Fibroblast of skin of abdomen (primary cell): Measurements from ENCODE around the gene ENO3.

Source experiments
- DNase-seq: peaks from one replicate; pipeline ENCODE4 v3.0.0-alpha.2; 2013

ENO3 gene

GRCh38 chr17:4937553-4937952, 13.4 kb upstream of the ENO3 start:
- no peak for DNase-seq

DNA sequence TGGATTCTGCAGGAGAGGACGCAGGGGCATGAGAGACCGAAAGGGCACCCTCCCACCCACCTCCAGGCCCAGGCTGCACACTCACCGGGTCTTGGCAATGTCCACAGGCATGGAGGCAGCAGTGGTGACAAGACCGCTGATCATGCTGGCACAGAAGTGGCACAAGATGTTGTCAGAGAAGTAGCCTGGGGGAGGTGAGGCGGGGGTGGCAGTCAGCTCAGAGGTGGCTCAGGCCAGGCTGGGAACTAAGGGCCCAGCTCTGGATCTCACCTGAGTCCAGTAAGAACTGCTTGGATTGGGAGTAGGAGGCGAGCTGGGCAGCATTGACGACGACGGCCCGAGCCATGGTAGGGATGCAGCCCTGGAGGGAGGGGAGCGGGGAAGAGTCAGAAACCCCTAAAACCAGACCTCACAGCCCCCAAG, 12.8 kb upstream of the ENO3 start:
- DNase-seq: no peak

DNA sequence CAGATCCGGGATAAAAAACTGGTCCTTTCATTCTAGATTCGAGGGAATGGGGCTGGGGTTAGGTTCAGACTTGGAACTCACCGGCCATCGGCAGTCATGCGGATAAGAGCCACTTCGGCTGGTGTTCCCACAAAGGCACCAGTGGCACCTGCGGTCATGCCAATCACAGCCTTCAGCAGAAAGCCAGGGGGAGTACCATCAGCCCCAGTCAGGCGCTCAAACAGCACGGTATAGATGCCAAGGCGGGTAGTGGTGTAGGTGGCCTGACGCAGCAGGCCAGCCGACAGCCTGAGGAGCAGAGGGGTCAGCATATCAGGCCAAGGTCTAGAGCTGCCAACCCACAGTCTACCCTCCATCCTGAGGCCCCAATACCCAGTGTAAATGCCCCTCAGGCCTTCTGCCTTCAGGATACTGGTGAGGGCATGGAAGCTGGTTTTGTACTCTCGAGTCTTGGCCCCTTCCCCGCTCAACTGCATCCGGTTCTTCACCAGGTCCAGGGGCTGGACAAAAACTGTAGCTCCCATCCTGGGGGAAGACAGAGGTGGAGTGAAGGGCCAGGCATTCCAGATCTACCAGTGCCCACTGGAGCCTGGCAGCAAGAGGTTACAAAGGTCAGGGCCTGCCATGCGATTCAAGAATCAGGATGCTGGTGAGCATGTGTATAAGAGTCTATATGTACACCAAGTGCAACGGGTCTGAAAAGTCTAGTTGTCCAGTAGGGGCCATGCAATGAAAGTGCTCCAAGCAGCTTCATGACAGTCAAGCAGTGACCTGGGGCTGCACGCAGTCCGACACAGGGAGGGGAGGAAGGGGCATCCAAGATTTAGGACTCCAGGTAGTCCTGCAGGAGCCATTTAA, 12.0 kb upstream of the ENO3 start:
- no peak for DNase-seq

- DNase-seq: no peak
These were observed 11.4 kb upstream of the ENO3 start for GRCh38 chr17:4939546-4939795.

- DNase-seq: peak; percentile 100
These were observed 10.9 kb upstream of the ENO3 start, which contains the start of the genes RNF167 and SLC25A11 for GRCh38 chr17:4939796-4940554. TSS of gene RNF167 (plus strand) at chr17:4940268. CDS start at chr17:4940910, 642 bp downstream. TSS of gene SLC25A11 (minus strand) at chr17:4940046. CDS start at chr17:4939910, 136 bp downstream.

GRCh38 chr17:4940555-4941318, 10.2 kb upstream of the ENO3 start:
- no peak for DNase-seq

GRCh38 chr17:4941319-4941610, 9.7 kb upstream of the ENO3 start:
- no peak for DNase-seq

GRCh38 chr17:4942760-4943508, 8.0 kb upstream of the ENO3 start:
- no peak for DNase-seq

- no peak for DNase-seq
These were observed 6.8 kb upstream of the ENO3 start for GRCh38 chr17:4944163-4944553.

- DNase-seq: no peak
These were observed 6.3 kb upstream of the ENO3 start for GRCh38 chr17:4944554-4945175.

- peak; percentile 90 for DNase-seq
These were observed 5.6 kb upstream of the ENO3 start for GRCh38 chr17:4945176-4945943.

- DNase-seq: no peak
These were observed 5.0 kb upstream of the ENO3 start for GRCh38 chr17:4945944-4946280.

GRCh38 chr17:4946312-4946976, 4.5 kb upstream of the ENO3 start:
- DNase-seq: no peak

- no peak for DNase-seq
These were observed 3.9 kb upstream of the ENO3 start for GRCh38 chr17:4947010-4947410.

GRCh38 chr17:4947411-4948165, 3.3 kb upstream of the ENO3 start:
- peak; percentile 64 for DNase-seq

GRCh38 chr17:4948166-4948930, 2.6 kb upstream of the ENO3 start, which contains the start of gene PFN1:
TSS of gene PFN1 (minus strand) at chr17:4948530. CDS start at chr17:4948394, 136 bp downstream.
- DNase-seq: peak; percentile 96

- peak; percentile 94 for DNase-seq
These were observed 2.0 kb upstream of the ENO3 start for GRCh38 chr17:4948931-4949320.

- DNase-seq: peak; percentile 73
These were observed 1.4 kb upstream of the ENO3 start for GRCh38 chr17:4949321-4950074.
